HG03025 (cell line): ENCODE measurements around the gene KNDC1.

Source experiments
- ATAC-seq: cut with Tn5 transposase; IDR thresholded peaks from one replicate; pipeline ENCODE4 v1.9.1; 2021; ENCODE audit warnings: mild to moderate bottlenecking, moderate library complexity; ENCODE audit not compliant: unreplicated experiment, low FRiP score

Gene KNDC1

DNA sequence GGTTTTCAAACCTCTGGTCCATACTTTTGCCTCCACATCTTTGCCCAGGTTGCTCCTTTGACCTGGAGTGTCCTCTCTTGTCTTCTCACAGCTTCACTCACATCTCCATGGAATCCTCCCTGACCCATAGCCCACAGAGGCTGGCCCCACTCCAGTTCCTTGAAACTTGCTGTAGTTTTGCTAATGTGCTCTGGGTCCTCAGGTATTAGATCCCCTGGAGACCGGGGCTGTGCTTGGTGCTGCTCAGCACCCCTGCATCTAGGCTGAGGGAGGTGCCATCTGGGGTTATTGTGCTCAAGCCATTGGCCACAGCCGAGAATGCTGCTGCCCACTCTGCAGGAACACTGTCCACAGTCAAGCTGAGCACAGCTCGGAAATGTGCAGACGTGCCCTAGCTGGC is 16.5 kb downstream of the KNDC1 start:
- ATAC-seq: no peak

DNA sequence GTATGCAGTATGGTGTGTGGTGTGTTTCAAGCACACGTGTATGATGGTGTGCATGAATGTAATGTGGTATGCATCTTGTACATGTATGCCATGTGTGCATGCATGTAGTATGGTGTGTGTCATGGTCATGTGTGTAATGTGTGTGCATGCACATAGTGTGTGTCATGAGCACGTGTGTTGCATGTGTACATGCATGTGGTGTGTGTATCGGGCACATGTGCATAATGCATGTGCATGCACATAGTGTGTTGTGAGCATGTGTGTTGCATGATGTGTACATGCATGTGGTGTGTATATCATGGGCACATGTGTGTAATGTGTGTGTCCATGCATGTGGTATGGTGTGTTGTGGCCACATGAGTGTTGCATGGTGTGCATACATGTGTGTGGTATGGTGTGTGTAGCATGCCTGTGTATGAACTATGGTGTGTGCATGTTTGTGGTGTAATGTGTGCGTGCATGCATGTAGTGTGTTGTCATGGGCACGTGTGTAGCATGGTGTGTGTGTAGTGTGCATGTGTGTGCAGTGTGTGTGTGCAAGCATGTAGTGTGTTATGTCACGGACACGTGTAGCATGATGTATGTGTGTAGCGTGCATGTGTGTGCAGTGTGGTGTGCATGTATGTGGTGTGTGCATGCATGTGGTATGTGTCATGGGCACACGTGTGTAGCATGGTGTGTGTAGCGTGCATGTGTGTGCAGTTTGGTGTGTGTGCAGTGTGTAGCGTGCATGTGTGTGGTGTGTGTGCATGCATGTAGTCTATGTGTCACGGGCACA is 17.6 kb downstream of the KNDC1 start:
- ATAC-seq: no peak

DNA sequence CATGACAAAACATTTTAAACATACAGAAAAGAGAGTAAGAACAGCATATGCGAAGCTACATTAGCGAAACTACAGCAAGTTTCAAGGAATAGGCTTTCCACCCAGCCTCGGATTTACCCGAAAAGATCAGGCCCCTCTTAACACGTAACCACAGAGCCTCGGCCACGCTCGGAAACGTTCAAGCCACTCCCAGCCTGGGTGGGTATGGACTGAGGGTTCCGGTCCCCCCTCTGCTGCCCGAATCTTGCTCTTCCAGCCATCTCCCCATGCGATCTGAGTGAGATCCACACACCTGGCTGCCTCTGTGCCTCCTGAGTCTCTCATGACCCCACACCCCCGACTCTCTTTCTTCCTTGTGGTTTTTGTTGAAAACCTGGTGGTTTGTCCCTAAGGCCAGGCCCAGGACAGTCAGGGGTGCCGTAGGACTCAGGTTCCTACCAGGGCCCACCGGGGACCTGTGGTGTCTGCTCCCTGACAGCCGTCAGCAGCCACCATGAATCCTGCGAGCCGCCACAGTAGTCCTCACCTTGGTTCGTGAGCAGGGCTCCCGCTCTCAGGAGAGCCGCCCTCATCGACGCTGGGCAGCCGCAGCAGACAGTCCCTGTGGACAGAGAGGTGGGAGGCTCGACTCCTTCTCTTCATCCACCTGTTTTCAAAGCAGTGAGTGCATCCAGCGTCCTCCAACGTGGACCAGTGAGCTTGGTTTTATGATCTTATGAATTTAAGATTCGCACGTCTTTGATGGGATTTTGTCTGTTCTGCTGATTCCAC is 18.5 kb downstream of the KNDC1 start:
- ATAC-seq: no peak

DNA sequence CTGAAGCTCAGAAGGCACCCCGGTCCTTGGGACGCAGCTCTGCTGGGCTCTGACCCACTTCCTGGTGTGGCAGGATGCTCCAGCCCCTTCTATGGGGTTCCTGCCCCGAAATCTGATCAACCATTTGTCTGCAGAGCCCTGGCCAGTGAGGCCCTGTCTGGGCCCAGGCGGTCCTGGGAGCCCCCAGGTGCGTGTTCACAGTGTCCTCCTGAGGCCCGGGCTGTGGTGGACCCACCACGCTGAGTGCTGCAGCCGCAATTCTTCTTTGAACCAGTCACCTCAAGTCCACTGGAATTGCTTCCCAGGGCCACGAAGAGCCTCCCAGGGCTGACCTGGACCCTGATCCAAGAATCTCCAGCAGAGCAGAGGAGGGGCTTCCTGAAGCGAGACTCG is 19.1 kb downstream of the KNDC1 start:
- no peak for ATAC-seq

DNA sequence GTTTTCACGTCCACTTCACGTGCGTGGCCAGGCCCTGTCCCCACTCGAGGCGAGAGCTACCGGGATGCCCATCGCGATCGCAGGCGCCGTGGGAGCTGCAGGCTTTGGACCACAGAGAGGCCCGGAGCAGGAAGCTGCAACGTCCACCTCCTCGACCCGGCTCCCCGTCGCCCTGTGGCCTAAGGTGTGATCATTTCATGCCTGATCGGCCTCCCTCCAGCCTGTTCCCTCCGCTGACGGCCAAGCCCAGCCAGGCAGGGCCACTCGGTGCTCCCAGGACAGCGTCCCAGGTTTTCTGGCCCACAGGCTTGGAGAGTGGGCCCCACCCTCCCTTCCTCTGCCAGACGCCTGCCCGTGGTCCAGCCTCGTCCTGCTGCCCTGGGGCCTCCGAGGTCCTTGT is 19.6 kb downstream of the KNDC1 start:
- no peak for ATAC-seq

DNA sequence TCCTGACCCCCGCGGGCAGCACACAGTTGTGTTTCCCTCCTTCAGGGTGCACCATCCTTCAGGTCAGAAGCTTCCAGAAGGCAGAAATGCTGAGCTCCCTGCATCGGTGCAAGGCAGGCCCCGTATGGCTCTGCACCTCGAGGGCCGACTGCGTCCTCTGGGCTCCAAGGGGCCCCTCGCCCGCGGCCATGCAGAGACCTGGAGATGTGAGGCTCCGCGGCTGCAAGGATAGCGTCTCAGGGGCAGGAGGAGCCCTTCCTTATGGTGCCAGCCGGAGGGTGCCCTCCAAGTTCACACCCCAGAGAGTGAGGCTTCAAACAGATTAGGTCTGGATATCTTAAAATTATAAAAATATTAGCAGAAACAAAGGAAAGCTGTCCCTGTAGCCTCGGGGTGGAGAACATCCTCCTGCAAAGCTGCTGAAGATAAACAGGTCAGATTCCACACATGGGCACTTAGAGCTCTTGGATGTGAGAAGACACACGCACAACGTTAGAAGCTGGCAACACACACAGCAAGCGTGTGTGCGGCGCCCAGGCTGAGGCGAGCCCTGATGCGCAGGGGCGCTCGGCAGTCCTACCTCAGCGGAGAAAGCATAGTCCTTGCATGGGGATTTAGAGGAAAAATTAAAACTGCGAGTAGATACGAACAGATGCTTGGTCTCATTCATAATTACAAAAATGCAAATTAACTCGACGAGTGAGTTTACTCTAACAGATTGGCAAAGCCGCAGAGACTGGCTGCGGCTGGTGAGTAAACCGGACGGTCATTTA is 20.4 kb downstream of the KNDC1 start:
- ATAC-seq: no peak

DNA sequence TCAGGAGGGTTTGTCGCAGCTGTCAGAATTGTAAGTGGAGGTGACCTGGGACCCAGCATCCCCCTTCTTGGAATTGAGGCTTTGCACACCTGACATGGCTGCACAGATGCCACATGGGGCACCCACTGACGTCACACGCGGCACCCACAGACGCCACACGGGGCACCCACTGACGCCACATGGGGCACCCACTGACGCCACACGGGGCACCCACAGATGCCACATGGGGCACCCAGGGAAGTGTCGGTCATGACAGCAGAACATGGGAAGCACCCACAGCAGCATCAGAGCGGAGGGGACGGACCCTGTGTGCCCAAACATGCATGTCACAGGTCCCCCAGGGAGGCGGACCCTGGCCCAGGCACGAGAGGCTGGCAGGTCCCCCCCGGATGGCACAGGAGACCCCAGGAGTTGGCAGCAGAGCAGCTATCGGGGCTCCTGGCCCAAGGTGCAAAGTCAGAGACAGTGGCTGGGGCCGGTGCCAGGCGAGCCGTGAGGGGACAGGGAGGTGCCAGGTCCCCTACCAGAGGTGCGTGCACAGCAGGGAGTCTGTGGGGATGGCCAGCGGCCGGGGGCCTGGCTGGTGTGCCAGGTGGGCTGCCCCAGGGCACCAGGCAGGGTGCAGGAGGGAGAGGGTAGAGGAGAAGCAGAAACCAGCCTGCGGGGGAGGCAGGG is 21.1 kb downstream of the KNDC1 start:
- ATAC-seq: no peak

DNA sequence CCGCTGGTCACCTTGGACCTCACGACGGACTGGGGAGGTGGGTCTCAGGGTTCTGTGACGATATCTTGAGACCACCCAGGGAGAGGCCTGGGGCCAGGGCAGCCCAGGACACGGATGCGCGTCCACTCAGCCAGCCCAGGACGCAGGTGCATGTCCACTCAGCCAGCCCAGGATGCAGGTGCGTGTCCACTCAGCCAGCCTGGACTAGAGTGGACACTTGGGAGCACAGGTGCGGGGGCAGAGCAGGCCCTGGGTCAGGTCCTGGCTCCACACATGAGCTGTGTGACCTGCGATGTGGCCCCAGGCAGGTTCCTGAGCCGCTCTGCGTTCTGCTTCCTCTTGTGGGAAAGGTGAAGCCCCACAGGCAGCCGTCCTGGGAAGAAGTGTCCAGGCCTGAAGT is 22.2 kb downstream of the KNDC1 start:
- ATAC-seq: no peak

DNA sequence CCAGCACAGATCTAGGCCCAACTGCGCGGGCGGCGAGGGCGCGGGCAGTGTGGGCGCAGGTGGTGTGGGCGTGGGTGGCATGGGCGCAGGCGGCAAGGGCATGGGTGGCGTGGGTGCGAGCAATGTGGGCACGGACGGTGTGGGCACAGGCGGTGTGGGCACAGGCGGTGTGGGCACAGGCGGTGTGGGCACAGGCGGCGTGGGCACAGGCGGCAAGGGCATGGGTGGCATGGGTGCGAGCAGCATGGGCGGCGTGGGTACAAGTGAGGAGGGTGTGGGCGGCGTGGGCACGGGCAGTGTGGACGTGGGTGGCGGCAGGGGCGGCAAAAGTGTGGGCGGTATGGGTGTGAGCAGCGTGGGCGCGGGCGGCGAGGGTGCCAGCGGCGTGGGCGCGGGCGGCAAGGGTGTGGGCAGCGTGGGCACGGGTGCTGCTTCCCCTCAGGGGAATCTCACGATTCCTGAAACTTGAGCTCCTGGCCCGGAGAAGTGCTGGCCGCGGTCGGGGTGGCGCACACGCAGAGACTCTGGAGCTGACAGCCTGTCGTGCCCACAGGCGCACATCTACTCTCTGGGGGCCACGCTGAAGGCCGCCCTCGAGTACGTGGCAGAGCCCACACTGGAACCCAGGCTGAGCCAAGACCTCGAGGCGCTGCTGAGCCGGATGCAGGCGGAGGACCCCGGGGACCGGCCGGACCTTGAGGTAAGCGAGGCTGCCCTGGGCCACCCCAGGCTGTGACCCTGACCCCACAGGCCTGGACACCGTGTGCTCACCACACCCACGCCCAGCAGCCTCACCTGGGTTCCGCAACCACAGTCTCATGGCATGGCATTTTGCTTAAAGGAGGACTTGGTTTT is 23.0 kb downstream of the KNDC1 start:
- no peak for ATAC-seq

DNA sequence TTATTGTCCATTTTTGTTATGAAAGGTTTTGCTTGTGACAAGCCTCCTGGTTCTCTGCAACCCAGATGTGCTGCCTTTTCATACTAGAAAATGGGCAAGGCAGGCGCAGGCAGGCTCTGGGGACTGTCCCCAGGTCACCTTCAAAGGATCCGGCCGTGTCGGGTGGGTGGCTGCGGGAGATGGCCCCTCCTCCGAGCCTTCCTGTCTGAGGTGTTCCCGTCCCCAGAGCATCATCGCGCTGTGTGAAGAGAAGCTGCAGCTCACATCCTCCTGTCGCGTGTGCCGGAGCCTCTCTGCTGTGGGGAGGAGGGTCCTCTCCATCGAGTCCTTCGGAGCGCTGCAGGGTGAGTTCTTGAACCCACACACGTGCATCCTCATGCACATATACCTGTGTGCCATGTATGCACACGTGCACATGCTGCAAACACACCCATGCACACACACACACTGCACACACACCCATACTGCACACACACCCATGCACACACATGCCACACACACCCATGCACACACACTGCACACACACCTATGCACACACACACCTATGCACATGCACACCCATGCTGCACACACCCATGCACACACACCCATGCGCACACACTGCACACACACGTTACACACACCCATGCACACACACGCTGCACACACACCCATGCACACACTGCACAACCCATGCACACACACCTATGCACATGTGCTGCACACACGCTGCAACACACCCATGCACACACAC is 23.8 kb downstream of the KNDC1 start:
- no peak for ATAC-seq

DNA sequence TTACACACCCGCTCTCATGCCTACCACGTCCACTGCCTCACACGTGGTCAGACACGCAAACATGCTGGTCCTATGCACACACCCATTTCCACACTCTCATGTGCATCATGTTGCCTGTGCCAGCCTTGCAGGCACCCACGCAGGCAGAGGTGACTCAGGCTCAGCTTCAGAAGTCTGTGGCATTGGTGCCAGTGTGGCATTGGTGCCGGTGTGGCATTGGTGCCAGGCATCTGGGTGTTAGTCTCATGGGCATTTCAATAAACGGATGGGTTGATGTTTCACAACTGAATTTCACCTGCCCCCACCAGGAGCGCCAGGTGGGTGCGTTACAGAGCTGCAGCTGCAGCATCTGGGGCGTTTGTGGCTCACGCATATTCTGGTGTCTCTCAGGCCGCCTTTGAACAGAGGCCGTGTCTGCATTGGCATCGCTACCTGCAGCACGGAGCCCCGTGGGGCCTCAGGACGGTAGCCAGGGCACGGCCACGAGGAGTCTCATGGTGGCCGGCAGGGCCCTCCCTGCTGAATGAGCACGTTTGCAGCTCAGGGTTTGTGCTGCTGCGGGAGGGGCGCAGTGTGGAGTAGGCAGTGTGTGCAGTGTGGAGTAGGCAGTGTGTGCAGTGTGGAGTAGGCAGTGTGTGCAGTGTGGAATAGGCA is 24.7 kb downstream of the KNDC1 start:
- ATAC-seq: no peak

DNA sequence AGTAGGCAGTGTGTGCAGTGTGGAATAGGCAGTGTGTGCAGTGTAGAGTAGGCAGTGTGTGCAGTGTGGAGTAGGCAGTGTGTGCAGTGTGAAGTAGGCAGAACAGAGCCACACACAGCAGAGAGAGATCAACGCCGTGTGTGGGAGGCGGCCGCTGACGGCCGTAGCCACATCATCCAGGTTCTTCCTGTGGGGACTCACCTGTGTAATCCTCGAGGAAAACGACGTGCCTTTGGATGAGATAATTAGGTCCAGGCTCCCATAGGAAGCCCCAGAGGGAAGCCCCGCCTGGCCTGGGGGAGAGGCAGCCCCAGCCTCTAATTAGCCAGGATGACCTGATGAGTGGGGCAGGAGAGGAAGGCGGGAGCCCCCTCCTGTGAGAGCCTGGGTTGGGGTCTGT is 25.4 kb downstream of the KNDC1 start:
- ATAC-seq: no peak

DNA sequence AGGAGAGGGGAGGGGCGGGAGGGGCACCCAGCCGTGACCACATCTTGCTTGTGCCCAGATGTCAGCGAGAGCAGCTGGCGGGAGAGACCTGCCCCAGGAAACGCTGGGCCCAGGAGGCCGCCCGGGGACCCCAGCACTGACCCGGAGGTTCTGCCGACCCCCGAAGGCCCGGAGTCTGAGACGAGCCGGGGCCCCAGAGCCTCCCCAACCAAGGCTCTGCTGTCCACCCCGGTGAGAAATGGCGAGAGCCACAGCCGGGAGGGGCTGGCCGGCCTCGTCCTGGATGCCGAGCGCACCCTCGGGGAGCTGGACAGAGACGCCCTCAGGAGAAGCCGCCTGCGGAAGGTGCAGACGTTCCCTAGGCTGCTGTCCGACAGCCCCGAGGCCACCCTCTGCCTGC is 25.9 kb downstream of the KNDC1 start:
- ATAC-seq: no peak

DNA sequence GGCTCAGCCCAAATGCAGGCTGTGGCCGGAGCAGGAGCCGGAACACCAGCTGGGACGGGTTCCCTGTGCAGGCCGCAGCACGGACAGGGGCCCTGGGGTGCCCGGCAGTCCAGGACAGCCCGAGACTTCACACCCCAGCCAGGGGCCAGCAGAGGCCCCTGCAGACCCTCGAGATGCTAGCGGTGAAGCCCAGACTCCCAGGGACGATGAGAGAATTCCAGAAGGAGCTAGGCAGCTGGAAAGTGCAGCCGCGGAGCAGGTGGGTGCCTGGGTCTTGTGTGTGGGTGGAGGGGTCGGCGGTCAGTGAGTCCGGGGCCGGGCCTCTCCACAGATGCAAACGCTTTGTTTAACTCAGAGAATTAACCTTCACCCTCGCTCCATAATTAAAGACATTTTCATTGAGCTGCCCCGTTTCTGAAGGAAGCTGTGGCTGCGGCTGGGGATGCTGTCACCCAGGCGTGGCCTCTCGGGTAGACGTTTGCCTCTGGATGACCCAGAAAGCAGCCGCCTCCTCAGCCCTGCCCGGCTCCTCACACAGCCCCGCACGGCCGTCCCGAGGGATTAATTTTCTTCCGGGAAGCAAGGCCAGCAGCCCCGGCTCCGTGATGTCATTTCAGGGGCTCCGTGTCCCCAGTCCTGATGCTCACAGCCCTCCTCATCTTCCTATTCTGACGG is 26.5 kb downstream of the KNDC1 start:
- ATAC-seq: no peak

DNA sequence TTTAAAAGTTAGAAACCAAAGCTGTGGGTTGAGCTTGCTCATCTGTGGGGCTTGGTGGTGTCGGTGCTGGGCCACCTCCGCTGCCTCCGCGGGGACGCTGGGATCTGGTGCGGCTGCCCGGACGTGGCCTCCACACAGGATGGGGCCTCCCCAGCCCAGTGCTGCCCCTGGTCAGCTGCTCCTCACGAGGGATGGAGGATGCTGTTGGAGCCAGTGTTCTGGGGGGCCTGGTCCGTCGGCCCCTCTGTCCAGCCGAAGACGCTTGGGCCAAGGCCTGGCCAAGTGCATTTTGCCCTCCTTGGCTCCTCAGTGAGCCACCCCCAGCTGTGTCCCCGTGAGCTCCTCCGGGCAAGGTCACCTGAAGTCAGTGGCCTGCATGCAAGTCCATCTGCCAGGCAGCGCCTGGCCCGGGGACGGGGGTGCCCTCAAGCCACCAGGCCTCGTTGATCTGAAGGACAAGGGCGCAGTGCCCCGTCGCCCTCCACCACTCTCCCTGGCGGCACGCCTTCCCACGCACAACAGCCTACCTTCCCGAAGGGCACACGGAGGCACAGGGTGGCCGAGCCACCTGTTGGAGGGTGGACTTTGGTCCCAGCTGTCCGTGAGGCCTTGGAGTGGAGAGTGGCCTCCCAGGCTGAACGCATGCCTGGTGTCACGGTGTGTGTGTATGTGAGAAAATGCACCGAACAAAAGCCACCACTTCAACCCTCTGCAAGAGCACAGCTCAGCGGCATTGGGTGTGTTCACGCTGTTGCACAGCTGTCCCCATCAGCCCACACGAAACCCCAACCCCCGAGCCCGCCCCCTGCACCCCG is 27.3 kb downstream of the KNDC1 start:
- no peak for ATAC-seq

DNA sequence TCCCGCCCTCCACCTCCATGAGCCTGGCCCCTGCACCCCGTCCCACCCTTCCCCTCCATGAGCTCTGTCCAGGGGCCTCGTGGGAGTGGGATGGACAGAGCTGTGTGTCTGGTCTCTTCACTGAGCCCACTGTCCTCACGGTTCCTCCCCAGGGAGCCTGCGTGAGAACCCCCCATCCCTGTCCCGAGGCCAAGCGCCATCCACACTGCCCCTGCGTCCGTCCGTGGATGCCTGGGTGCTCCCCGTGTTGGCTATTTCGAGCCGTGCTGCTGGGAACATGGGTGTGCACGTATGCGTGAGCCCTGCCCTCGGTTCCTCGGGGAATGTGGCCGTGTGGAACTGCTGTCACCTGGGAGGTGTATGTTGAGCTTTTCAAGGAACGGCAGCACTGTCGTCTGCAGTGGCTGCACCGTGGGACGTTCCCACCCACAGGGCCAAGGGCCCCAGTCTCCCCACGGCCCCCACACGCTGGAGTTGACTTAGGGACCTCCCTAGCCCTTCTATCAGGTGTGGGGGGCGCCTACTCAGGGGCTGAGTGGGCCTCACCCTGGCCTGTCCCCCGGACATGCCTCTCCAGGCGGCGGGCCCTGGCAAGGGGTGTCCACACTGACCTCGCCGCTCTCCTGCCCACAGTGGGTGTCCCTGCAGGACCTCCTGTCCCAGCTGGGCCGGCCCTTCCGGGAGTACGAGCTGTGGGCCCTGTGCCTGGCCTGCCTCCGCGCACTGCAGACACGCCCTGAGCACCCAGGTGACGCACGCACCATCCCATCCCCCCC is 28.1 kb downstream of the KNDC1 start:
- ATAC-seq: no peak

DNA sequence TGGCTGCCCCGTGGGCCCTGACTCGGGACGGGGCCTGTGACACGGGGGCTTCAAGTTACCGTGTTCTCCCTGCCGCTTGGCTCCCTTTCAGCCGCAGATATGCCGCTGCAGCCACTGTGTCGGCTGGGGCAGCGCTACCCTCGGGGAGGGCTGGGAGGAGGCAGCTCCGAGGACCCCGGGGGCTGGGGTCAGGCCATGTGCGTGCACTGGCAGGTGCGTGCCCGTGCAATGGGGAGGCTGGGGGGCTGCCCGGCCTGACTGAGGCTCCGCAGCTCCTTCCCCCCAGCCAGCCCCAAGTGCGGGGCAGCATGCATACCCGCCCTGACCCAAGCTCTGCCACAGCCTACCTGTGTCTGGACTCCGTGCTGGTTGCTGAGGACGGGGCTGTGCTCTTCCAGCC is 29.2 kb downstream of the KNDC1 start:
- no peak for ATAC-seq
